Hindlimb muscle (tissue), 1 donor: Measurements from ENCODE around the gene ABHD2. TPM values are rescaled to one million over a fixed set of nuclear protein-coding genes. Genes with fewer than 3 reads are reported as not detected.

Experiments
- DNase-seq: peaks from one replicate; pipeline ENCODE4 v3.0.0-alpha.2; 2013
- polyA plus RNA-seq: library from polyadenylated mRNA; unstranded; fragments of 120-200 nt; gene quantifications from one replicate; pipeline ENCODE4 v1.2.1, GENCODE V29; 2013; ENCODE audit not compliant: insufficient read length

The ABHD2 gene
- polyA plus RNA-seq, 1 donor: 22.0 TPM

DNA sequence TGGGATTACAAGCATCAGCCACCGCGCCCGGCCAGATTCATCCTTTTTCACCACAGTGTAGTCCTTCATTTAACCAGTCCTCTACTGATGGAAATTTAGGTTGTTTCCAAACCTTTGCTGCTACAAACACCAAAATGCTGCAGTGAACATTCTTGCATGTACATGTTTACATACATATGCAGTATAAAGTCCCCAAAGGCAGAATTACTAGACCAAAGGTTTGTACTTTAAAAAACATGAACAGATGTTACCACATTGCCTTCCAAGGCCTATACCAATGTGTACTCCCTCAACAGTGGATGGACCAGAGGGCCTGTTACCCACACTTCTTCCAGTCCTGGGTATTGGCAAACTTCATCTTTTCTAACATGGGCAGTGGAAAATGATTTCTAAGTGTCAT lies 82.1 kb downstream of the ABHD2 start:
- DNase-seq: no peak

GRCh38 chr15:89171136-89172072 lies 83.1 kb downstream of the ABHD2 start:
- DNase-seq: no peak

DNA sequence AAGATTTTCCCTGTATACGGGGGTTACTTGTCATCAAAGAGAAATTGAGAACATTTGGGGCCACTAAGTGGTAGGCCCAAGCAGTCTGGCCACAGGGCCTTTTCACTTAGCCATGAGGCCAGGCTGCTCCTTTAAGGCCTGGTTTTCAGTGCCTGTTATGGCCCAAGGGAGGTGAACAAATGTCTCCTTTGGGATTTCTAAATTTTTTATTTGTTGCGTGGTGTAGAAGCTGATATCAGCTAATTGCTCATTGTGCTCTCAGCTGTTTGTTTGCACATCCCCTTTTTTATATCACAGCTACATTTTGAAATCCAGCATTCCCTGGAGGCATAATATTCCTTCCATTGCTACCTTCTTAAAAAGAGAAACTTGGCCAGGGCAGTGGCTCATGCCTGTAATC lies 84.7 kb downstream of the ABHD2 start:
- no peak for DNase-seq

GRCh38 chr15:89174476-89174875 lies 86.2 kb downstream of the ABHD2 start:
- no peak for DNase-seq

GRCh38 chr15:89175617-89176191 lies 87.4 kb downstream of the ABHD2 start:
- DNase-seq: no peak

DNA sequence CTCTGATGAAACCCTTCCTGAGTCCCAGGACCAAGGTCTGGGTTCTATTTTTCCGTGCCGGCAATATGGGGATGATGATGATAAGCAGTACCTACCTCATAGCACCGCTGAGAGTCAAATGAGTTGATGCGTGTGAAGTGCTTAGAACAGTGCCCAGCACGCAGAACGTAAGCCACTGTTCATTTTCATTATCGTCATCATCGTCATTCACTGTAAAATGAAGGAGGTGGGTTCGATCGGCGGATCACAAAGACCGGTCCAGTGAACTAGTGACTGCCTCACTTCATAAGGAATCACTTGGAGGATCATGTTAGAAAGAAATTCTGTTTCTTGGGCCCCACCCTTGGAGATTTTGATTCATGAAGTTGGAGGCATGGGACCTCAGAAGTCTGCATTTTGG lies 88.9 kb downstream of the ABHD2 start:
- no peak for DNase-seq

GRCh38 chr15:89177633-89178306 lies 89.5 kb downstream of the ABHD2 start:
- DNase-seq: peak; percentile 86

- no peak for DNase-seq
These were observed 90.2 kb downstream of the ABHD2 start for GRCh38 chr15:89178307-89178977.

DNA sequence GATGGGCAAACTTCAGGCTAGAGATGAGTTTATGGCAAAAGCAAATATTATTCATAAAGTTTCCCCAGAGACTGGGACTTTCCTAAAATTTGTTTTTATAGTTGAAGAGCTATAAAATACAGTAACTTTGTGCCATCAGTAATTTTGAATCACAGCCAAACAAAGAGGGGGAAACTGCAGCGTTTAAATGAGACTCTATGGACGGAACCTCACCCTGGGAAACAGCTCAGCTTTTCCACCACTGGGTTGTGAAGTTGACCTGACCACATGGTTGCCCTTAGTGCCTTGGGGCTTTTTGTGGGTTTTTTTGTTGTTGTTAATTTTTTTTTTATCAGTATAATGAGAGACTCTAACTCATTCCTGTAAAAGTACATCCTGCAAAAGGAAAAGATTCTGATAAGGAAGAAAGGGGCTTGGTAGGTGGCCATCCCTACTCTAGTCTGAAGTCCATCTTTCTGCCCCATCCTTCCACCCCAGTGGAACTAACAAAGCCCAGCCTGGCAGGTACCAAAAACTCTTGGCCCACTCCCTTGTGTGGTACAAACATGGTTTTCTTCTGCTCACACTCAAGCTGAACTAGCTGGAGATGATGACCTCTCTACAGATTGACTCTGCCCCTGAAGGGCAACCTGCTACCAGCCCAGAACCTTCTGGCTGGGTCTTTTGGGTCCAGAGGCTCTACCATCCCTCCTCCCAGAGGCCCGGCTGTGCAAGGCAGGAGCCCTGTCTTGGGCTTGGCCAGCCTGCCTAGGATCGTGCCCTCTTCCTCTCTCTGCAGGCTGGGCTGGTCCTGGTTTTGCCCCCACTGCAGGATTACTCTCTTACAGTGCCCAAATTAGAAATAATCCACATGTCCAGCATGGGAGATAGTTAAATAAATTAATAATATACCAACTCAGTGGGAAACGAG lies 92.0 kb downstream of the ABHD2 start:
- DNase-seq: no peak

DNA sequence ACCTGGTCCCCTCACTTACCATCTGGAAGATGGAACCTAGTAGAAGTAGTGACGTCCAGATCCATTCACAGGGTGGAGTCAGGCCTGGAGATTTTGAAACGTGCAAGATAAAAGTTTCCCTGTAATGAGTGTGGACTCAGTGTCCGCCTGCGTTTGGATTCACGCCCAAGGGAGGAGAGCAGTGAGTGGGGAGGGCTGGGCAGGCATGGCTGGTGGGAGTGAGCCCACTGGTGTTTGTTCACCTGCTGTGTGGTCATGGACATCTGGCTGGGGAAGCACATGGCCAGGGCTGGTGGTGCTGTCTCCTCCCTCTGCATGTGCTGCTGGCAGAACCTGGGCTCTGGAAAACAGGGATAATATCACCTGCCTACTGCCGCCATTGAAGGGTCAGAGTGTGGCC lies 96.1 kb downstream of the ABHD2 start:
- no peak for DNase-seq

DNA sequence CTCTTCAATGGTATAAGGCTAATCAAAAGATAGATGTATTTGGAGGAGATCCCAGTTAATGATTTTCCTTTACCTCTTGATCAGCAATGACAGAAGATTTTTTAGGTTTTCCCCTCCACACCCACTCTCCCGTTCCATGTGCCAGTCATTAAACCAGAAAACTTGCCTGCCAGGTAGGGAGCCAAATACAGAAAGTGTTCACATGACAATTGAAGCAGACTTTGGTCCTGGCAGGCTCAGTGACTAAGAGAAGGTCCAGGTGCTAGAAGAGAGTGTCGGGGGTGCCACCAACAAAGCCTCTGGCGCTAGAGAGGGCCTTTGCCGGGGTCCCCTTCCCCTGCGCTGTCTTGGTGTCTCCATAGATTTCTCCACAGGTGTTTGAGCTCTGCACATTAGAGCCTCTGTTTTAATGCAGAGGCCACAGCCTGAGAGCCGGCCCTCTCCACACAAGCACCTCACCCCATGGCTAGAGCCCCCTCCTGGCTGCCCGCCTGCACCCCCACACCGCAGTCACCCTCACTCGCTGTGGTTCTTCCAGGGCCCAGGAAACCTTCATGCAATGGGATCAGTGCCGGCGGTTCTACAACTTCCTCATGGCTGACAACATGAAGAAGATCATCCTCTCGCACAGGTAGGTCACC lies 96.8 kb downstream of the ABHD2 start:
- no peak for DNase-seq

DNA sequence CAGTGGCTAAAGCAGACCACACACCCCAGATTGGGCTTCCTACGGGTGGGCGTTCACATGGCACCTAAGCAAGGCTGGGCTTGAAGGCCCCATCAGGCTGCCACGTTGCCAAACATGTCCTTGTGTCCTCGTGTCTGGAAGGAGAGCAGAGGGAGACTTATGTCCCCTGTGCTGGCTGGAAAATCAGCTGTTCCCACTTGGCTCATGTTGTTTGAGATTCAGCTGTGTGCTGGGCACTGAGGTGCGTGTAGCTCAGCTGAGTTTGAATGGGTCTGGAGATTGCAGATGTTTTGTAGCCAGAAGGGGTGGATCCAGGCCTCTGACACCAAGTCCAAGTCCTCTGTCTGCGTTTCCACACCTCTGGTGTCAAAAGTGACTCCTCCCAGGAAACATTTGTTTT lies 98.5 kb downstream of the ABHD2 start:
- DNase-seq: no peak

- DNase-seq: no peak
These were observed 99.2 kb downstream of the ABHD2 start for GRCh38 chr15:89187301-89187985.

DNA sequence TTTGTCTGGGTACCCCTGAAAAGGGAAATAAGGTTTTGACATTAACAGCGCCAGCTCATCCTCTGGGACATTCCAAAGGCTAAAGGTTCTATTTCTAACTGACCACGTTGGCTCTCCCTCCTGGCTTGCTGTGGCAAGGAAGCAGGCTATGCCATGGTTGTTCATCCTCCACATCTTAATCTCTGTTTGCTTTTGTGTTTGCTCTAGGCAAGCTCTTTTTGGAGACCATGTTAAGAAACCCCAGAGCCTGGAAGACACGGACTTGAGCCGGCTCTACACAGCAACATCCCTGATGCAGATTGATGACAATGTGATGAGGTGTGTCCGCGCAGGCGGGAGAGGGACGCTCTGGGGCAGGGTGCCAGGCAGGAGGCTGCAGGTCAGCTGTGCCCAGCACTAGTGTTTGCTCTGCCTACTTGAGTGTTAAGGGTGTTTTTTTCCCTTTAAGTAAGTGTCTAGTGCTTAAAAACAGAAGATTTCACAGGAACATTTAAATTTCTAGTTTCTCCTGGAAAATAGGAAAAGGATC lies 99.8 kb downstream of the ABHD2 start:
- no peak for DNase-seq

- DNase-seq: no peak
These were observed 103.9 kb downstream of the ABHD2 start for GRCh38 chr15:89192136-89192535.

GRCh38 chr15:89192766-89193165 lies 104.5 kb downstream of the ABHD2 start:
- DNase-seq: no peak

- no peak for DNase-seq
These were observed 106.4 kb downstream of the ABHD2 start for GRCh38 chr15:89194608-89195007.

GRCh38 chr15:89195836-89196235 lies 107.6 kb downstream of the ABHD2 start:
- DNase-seq: no peak

DNA sequence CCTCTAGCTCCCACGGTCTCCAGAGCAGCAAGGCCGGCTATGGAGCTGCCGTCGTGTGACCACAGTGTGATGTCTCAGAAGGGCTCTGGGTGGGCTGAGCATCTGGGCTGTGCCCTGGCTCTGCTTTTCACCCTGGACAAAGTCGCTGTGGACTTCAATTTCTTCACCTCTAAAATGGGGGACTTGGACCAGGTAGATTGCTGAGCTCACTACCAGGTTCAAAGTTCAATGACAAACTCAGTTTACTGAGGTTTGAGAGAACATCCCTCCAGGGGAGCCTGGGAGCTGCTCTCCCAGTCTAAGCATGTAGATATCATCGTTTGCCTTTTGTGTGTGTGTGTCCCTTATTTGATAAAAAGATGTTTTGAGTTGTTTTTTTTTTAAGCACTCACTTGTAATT lies 108.0 kb downstream of the ABHD2 start:
- DNase-seq: no peak

GRCh38 chr15:89196994-89197393 lies 108.7 kb downstream of the ABHD2 start:
- DNase-seq: no peak
